Activated CD4-positive, alpha-beta T cell treated with anti-CD3 and anti-CD28 coated beads, Interleukin-10, Interleukin-2, amounts not matched to agents 100 ng/mL and 50 ng/mL, durations not matched to agents 16 hours and 8 hours (primary cell): ENCODE results near the gene MSANTD1.
A peak's percentile ranks its signal among the peaks of the same experiment; 100 is the strongest.

Experiments
- DNase-seq: peaks from one replicate; pipeline ENCODE4 v3.0.0-alpha.2; 2020

The MSANTD1 gene

GRCh38 chr4:3248811-3249661 is at the start of gene MSANTD1:
MSANTD1 (plus strand) TSS chr4:3249159; CDS start chr4:3249223, 64 bp downstream.
- DNase-seq: no peak

- DNase-seq: no peak
These were observed 49.1 kb upstream of the MSANTD1 start for GRCh38 chr4:3199653-3200422.

- DNase-seq: no peak
These were observed 48.4 kb upstream of the MSANTD1 start for GRCh38 chr4:3200423-3201090.

- peak; percentile 94 for DNase-seq
These were observed 46.9 kb upstream of the MSANTD1 start for GRCh38 chr4:3201718-3202702.

DNA sequence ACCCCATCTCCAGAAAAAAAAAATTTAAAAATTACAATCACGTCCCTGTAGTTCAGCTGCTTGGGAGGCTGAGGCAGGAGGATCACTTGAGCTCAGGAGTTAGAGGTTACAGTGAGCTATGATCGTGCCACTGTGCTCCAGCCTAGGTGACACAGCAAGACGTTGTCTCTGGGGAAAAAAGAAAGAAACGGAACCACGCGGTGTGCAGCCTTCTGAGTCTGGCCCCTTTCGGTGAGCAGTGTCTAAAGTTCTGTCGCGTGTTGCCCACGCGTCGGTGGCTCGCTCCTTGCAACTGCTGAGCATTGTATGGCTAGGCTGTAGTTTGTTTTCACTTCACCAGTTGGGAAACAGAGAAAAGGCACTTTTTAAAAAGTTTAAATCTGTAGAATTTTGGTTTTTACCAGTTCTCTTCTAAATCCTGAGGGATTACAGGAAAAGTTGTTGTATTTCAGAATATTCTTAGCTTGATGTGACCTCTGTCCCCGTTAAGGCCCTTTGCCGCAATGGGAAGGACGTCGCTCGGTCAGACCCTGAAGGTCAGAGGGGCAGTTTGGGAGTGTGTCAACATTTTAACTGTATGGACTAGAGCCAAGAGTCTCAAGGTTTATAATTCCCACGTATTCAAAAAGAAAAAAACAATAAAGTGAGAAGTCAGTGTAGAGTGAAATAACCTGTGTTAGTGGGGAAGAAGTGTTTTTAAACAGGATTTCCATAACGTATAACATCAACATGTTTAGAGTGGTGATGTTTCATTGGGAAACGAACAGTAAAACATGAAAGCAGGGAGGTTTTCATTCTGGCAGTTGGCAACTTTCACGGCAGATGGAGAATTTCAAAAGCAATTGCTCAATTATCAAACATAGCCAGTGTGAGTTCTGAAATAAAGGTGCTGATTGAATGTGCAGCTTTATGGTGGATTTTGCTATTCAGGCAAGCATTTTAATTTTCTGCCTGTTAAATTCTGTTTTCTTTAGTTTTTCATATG is 45.8 kb upstream of the MSANTD1 start:
- peak; percentile 39 for DNase-seq

GRCh38 chr4:3203971-3204431 is 45.0 kb upstream of the MSANTD1 start:
- DNase-seq: no peak

DNA sequence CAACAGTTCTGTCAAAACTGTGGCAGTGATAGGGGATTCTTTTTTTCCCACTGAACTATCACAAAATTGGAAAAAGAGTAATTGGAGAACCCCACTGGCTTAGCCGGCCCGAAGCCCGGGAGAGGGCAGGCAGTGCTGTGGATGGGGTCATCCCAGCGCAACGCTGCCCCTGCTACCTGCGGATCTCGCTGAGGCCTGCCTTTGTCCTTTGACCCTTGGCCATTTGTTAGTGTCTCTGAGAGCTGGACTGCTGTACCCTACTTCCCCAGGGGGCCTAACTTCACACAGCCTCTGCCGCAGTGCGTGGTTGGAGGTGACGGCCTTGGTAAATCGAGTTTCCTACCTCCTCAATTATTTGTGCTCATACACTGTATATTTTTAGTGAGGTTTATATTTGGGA is 43.0 kb upstream of the MSANTD1 start:
- no peak for DNase-seq

GRCh38 chr4:3206439-3207100 is 42.4 kb upstream of the MSANTD1 start:
- no peak for DNase-seq

- no peak for DNase-seq
These were observed 41.4 kb upstream of the MSANTD1 start for GRCh38 chr4:3207531-3208037.

GRCh38 chr4:3208826-3209225 is 40.1 kb upstream of the MSANTD1 start:
- no peak for DNase-seq

DNA sequence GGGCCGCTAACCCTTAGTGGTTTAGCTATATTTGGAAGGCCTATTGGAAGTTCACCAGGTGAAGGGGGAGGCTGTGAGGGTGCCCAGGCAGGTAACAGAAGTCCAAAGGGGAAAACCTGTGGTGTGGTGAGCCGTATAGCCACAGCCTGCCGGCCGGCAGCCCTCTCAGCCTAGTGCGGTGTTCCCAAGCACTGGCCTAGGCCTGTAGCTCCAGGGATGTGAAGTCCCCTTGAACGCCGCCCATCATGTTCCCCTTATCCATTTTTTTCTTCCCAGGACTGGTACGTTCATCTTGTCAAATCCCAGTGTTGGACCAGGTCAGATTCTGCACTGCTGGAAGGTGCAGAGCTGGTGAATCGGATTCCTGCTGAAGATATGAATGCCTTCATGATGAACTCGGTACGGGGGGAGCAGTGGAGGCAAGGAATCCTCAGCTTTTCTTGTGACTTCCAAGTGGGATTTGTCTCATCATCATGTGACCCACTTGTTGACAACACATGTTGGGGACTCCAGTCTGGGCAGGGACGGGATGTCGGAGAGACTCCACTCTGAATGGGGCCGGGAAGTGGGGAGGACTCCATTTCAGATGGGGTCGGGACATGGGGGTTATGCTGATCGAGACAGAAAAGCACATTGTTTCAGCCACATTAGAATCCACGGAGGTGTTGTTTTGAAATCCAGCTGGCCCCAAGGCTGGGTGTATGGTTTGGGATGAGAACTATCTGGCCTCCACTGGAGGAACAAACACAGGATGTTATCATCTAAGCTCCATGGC is 39.2 kb upstream of the MSANTD1 start:
- DNase-seq: no peak

- DNase-seq: no peak
These were observed 38.5 kb upstream of the MSANTD1 start for GRCh38 chr4:3210467-3210866.

GRCh38 chr4:3211866-3212265 is 37.1 kb upstream of the MSANTD1 start:
- DNase-seq: no peak

DNA sequence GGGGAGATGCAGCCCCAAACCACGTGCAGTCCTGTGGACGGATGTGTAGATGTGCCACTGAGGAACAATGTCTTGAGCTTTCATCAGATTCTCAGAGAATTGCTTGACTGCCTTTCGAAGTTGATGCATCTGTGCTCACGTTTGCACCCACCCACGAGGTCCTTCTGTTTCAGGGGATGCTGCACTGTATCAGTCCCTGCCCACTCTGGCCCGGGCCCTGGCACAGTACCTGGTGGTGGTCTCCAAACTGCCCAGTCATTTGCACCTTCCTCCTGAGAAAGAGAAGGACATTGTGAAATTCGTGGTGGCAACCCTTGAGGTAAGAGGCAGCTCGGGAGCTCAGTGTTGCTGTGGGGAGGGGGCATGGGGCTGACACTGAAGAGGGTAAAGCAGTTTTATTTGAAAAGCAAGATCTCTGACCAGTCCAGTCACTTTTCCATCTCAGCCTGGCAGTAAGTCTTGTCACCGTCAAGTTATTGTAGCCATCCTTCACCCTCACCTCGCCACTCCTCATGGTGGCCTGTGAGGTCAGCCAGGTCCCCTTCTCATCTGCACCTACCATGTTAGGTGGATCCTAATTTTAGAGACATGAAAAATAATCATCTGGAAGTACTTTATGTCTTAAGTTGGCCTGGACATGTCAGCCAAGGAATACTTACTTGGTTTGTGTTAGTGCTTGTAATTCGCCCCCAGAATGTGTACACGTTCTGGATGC is 36.4 kb upstream of the MSANTD1 start:
- DNase-seq: no peak

GRCh38 chr4:3213106-3213425 is 35.9 kb upstream of the MSANTD1 start:
- DNase-seq: no peak

GRCh38 chr4:3213661-3214250 is 35.2 kb upstream of the MSANTD1 start:
- no peak for DNase-seq

DNA sequence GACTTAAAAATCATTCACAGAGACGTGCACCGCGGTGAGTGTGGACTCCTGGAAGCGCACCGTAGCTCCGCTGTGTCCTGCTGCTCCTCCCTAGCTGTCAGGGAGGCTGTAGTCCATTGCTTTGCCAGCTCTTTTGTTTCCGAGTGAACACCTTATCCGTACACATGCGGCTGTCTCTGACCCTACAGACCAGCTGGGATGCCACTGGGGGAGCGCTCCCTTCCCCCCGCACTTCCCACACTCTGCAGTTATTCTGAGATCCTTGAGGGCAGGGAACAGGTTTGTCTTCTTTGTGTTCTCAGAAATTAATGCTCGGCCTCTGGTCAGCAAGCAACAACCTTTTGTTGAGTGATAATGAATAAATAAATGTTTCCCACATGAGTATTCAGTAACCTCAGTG is 33.7 kb upstream of the MSANTD1 start:
- no peak for DNase-seq

- no peak for DNase-seq
These were observed 33.2 kb upstream of the MSANTD1 start for GRCh38 chr4:3215733-3216132.
